COR-L47 (cell line): ENCODE measurements around the gene AIP.

Source experiments
- DNase-seq: peaks from one replicate; lab custom pipeline; 2025; lab: John Stamatoyannopoulos, UW

Gene AIP

DNA sequence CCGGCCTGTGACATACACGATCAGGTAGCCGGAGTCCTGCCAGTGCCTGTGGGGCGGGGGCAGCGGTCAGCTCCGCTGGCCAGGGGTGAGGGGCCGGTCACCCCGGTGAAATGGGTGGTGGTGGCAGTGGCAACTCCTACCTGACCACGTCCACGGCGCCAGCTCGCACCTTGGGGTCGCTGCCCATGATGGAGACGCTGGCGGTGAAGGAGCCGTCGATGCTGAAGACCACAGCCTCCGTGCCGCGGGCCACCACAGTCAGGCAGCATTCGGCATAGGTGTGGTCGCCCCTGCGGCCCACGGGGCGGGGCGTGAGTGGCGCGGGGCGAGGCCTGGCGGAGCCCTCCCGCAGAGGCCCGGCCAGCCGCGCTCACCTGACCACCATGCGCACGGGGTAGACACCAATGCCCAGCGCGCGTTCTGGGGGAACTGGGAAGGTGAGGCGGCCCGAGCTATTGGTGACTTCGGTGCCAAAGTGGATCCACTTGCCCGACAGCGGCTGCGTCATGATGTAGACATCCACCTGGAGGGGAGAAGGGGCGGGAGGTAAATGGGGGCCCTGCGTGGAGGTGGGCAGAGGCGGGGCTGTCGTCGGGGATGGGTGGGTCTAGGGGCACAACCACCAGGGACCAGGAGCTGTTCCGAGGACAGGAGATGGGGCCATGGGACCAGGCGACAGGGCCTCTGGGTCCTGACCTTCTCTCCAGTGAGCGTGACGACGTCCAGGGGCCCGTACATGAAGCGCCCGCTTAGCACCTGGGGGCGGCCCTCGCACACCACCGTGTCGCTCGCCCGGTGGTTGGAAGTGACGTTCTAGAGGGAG, 10.9 kb downstream of the AIP start:
- no peak for DNase-seq

DNA sequence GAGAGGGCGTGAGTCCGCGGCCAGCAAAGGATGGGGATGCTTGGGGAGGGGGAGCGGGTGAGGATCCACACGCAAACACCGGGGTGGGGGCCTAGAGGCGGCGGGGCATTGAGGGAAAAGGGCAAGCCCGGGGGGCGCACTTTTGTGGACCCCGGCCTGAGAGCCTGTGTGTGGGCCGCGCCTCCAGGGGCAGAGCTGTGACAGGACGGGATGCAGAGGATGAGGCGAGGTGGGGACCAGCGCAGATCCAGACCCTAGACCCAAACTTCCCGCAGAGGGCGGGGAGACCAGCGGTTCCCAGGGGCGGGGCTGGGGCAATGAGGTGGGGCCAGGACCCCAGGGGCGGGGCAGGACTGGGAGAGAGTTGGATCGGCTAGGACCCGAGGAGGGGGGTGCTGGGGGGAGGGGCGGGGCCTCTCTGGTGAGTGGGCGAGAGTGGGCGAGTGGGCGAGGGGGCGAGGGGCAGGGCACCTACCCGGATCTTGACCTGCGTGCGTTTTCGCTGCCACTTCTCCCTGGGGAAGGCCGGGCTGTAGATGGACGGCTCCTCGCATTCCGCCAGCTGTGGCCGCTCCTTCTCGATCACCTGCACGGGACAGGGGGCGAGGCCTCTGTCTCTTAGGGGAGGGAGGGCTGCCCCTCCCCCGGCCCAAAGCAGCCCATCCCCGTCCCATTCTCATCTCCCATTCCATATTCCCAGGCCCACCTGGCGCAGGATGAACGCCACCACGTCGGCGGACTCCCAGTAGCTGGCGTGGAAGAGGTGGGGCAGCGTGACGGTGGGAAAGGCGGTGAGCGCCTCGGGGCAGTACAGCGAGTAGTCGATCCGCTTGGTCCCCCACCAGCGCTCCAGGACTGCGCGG, 11.8 kb downstream of the AIP start:
- DNase-seq = no peak

DNA sequence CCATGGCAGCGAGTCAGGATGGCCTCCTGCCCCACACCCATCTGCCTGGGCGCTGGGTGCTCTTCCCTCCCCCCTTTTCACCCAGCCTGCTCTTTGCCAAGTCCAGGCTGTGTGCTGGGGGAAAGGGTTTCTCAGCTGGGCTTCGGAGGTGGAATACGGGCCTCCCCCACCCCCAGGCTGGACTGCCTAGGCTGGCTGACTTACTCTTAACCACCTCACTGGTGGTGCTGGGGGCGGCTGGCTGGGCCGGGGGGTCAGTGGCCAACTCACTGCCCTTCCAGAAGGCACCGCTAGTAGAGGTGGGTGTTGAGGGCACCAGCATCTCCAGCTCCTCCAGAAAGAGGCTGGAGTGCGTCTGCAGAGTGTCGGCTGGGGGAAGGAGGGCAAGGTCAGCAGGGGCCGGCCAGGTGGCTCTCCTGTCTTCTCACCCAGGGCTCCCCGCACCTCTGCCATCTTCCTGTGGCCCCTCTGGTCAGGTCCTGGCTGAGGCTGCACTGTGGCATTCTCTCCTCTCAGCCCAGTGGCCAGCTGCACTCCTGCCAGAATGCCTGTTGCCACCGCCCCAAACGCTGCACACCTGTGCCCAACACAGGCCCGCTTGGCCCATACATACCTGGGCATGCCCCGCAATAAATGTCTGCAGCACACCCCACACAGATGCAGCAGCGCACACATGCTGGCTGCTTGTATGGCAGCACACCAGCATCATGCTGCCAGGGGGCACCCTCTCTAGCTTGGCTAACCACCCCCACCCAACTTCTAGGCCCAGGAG, 12.6 kb downstream of the AIP start:
- no peak for DNase-seq

DNA sequence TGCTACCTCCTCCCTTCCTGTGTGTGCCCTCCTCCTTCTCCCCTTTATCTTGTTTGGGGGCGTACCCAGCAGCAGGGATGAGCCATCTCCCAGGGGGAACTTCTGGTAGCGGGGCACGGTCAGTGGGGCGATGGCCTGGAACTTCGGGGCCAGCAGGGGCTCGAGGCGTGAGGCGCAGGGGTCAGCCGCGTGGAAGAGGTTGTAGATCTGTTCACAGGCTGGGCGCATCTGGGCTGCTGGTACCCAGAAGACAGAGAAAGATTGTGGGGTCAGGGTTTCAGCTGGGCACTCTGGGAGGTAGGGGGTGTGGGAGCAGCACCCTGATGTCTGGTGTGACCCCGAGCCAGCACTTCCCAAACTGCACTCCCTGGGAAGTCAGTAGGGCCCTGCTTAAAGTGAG, 13.3 kb downstream of the AIP start:
- no peak for DNase-seq

DNA sequence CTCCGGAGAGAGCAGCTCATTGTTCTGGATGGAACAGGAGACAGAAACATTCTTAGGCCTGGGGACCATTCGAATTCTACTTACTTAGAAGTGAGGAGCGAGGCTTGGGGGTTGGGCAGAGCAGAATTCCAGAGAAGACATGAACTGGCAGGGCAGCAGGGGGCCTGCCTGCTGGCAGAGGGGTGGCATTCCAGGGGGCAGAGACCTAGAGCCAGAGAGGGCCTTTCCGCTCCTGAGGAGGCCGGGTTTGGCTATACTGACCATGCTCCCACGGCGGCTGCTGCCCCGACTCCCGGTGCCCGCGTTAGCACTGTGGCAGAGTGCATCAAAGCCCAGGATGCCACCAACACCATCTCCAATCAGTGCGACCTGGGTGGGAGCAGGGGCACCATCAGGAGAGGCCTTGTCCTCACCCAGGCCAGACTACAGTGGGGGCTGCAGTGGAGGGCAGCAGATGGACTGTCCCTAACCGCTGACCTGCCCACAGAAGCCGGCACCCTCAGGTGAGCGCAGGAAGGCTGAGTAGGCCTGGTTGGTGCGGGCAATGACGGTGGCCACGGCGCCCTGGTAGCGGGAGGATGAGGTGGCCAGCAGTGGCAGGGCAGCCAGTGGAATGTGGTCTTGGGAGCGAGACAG, 14.9 kb downstream of the AIP start:
- no peak for DNase-seq

DNA sequence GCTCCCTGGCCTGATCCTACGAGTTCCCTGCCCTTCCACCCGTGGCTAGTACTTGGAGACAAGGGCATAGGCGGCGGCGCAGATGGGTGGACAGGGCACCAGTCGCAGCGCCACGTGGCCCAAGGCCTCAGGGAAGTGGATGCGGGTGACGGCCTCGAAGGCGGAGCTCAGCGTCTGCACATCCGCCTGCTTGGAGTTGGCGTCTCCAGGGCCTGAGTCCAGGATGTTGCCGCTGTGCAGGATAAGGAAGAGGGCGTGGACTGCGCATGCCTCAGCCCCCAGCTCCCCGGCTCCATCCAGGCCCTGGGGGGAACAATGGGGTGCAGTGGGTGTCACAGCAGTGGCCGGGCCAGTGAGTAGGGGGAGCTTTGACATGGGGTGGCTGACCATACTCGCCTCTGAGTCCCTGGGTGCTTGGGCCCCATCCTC, 15.7 kb downstream of the AIP start:
- DNase-seq = no peak

DNA sequence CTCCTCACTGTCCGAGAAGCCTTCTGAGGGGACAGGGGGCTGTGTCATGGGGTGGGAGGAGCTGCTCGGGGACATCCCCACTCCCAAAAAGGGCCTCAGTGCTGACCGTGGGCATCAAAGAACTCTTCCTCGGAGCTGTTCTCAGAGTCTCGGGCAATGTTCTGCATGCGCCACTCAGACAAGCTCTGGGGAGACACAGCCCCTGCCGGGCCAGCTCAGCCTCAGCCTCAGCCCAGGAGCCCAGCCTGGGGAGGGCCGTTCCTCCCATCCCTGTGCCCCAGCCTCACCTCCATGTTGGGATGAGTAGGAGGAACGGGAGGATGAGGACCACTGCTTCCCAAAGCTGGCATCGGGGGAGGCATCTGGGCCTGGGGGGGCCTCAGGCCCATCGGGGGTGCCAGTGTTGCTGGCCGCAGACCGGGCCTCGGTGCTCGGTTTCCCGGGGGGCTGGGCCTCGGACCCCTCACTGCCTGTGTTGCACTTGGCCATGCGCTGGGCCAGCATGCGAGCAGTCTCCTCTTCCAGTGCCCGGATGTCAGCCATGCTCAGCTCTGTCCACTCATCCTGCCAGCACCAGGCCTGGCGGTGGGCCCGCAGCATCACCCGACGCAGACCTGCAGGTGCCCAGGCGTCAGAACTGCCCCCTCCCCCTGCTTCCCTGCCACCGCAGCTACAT, 17.1 kb downstream of the AIP start:
- no peak for DNase-seq

DNA sequence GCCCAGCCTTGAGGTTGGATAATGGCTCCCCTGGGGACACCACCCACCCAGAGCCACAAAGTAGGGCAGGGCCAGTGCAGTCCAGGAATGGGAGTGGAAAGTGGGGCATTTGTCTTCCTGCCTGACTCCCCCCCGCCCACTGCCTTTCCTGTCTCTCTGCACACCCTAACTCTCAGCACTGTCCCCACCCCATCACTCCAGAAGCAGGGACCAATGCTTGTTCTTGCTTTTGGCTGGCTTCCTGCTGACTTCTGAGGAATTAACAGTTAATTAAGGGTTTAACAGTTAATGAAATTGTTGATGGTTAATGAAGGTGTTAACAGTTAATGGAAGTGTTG, 17.6 kb downstream of the AIP start:
- DNase-seq = peak; percentile 36

DNA sequence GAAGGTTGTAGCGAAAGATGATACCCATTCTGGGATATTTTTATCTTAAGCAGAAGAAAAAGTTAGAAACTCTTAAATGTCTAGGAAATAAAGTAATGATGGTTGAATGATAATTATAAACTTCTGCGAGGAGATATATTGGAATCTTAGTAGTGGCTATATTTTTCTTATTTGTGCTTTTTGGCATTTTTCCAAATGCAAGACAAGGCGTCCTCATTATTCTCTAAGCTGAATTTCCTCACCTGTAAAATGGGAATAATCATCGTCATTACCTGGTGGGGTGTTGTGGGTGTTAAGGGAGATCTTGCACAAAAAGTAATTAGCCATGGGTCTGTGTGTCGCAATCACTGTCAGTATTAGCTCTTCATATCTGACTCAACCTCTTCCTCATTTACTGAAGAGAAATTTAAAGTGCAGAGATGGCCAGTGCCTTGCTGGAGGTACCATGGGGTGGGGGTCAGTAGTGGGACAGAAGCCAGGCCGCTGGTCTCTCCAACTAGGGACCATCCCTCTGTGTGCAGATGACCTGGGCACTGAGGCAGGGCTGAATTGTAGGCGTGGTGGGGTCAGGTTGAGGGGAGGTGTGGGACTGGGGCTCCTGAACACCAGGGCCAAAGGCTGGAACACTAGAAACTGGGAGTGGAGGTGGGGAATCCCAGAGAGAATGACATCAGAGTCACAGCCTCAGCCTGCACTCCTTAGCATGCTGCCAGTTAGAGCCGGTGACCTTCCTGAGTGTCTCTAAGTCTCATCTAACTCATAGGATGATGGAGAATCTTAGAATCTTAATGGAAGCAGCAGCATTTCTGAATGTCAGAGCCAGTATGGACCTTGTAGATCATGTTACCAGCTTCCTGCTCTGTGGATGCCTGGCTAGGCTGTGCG, 18.2 kb downstream of the AIP start:
- DNase-seq = no peak

DNA sequence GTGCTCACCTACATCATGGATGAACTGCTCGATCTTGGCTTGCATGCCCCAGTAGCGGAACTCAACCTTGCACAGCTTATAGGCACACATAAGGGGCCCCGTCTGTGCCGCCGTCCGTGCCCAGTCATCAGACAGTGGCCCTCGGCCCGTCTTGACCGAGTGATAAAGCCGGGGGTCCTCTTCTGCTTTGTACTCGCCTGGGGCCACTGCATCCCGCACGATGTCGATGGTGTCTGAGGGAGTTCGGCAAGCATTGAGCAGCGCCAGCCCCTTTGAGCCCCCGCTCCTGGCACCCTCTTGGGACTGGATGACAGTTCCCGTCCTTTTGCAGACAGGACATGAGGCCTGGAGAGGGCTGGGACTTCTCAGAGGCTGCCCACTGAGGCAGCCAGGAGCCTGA, 19.0 kb downstream of the AIP start:
- DNase-seq = no peak

DNA sequence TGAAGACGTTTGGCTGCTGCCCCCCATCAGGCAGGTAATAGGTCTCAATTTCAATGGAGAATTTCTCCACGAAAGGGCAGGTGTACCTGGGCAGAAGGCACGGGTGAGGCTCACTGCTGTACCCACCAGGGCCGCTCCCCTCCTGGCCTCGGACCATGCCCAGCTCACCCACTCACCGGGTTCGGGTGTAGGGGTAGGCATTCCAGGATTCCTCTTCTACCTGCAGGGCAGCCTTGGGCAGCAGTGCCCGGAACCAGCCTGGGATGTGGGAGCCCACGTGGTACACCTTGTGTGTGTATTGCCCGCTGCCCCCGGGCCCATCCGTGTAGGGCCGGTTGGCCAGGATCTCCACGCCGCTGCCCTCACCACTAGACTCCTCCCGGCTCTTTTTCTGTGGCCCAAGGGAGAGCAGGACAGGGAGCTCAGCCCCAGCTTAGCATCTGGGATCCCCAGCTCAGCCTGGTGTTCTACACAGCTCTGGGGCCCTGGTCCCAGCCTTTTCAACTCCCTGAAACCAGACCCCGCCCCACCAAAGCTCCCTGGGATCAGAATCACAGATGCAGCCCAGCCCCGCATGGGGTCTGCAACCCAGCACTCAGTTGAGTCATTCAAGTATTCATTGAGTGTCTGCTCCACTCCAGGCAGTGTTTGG, 19.6 kb downstream of the AIP start:
- no peak for DNase-seq

DNA sequence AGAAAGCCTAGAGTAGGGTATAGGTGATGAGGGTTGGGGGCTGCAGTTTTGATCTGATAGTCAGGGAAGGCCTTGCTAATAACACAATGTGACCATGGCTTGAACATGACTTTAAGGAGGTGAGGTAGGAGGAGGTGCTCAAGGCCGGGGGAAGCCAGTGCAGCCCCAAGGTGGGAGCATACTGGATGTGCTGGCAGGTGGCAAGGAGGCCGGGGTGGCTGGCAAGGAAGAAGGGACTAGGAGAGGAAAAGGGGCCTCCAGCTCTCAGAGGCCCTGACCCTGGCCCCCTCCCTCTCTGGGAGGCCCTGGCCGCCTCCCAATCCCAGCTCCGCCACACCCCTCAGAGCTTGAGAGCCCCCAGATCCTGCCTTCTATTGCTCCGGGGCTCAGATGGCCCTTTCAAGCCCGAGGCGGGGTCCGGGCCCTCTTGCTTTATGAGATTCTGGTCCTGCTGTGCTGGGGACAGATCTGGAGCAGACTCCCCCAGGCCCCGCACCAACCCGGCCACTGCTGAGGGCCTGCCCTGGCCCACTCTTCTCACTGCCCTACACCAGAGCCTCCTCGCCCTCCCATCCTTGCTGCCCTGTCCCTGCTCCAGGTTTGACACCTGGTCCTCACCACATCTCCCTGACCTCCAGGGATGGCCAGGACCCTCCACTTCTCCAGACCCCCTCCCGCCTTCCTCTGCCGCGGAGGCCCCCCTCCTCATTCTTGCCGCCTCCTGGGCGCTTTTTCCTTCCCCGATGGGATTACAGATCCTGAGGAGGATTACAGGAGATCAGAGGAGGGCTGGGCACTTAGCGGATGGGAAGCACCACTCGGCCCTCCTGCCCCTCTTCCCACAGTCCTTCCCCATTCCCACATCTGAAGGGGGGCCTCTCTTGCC, 20.5 kb downstream of the AIP start:
- DNase-seq = no peak

DNA sequence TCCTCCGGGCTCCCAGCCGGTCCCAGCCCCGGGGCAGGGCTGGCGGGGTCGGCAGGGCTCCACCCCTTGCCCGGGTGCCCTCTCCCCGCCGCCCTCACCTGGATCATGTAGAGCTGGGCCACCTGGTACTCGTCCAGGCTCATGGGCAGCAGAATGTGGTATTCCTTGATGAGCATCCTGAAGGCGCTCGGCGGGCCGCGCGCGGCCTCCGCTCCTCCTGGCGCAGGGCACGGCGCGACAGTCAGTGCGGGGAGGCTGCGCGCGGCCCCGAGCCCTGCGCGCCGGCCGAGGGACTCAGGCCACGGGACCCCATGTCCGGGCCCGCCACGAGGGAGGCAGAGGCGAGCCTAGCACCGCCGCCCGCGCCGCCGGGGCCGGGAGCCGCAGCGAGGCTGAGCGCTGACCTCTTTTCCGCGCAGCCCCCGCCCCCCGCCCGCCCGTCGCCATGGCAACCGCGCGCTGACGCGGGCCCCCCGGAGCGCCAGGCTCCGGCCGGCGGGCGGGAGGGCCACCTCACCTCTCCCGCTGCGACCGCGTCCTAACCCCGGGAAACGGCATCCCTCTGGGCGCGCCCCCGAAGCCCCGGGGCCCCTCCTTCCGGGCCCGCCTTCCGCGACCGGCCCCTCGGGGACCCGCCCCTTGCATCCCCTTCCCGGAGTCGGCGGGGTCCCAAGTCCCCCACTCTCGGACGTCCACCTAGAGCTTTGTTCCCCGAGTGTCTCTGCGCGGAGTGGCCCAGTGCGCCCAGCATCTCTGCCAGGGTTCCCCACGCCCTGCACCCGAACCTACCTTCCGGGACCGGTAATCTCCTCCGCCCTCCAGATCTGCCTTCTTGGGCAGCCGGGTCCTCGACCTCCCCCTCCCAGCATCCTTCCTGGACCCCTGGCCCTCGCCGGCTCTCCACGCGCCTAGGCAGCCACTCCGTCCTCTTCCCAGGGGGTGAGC, 21.5 kb downstream of the AIP start:
- peak; percentile 40 for DNase-seq

DNA sequence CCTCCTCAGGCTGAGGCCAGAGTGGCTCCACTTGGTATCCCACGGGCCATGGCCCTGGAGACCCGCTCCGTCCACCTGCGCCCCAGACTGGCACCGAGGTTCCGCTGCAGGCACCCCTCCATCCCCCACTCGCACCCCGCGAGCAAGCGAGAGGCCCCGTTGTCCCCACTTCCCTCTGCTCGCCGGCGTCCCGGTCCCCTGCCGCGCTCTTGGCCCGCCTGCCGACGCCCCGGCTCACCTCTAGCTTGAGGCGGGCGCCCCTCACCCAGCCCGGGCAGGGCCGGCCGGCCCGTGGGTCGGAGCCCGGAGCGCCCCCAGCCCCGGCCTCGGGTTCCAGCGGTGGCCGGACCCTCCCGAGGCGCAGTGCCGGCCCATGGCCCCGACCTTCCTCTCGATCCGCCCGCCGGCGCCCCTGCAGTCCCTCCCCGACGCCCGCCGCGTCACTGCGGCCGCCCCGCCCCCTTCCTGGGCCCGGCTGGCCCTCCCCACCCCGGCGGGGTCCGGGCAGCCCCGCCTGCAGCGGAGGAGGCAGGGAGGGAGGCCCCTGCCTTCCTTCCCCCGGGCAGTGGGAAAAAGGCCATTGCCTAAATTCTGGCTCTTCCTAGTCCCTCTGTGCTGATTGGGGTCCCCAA, 22.2 kb downstream of the AIP start, which contains the start of gene PITPNM1:
Gene PITPNM1, minus strand, starts transcription at position 414 of the 632 bp plus-strand sequence. CDS start 1,183 bp downstream, outside the sequence.
- peak; percentile 13 for DNase-seq

DNA sequence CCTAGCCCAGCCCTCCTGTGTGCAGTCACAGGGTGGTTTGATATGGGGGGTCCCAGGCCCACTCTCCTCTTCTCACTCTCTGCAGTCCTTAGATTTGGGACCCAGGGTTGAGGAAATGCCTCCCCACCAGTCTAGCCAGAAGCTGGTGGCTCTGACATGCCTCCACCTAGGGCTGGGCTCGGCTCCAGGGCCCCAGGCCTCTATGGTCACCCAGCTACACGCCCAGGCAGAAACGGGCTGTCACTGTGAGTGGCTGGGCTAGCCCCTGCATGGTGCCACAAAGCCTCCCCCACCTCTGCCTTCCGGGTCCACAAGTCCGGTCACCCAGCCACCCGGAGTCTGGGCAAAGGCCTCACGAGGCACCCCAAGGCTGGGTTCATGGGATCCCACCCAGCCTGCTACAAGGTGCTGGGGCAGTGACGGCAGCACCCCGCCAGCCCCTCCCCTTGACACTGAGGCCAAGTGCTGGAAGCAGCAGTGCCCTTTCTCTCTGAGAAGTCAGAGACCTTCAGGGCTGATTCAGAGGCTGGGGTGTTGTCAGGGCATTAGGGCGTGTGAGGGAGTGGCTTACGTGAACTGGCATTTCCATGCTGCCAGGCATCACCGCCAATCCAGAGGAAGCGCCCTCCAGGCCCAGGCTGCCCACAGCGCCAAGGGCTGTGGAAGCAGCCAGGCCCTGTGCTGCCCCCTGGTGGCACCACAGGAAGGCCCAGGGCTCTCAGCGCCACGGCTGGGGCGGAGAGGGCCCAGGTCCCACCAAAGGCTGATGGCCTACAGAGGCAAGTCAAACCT, 23.0 kb downstream of the AIP start:
- DNase-seq = peak; percentile 86

DNA sequence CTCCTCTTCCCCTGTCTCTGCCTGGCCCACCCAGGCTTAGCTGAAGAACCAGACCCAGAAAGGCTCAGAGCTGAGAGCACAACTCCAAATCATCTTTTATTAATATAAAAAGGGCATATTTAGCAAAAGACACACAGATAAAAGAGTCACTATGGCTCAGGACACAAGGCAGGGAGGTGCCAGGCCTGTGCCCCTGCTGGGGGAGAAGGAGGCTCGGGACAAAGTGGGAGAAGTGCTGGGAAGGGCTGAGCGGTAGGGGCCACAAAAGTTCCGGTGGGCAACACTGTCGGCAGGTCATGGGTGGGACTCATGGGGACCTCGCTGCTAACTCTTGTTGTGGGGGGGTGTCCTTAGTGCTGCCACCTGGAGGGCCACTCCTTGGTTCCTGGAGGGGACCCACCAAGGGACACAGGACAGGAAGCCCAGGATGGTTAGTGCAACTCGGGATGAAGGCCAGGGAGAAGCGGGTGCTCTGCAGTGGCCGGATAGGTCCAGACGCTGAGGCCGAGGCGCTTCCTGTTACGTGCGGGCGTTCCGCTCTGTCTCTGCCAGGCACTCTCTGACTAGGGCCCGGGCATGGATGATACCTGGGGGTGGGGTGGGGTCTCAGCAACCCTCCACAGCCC, 23.7 kb downstream of the AIP start:
- DNase-seq = no peak
